HG03558 (cell line): ENCODE measurements around the gene ECHS1.
"Not testable (repeated sequence)": the region's sequence is repeated elsewhere in the genome, so short reads cannot be mapped to it uniquely, and the experiment has no call there.

Experiments
- ATAC-seq: cut with Tn5 transposase; IDR thresholded peaks from one replicate; pipeline ENCODE4 v1.9.1; 2021; ENCODE audit warnings: moderate number of reproducible peaks; ENCODE audit not compliant: unreplicated experiment; ENCODE audit errors: extremely low read depth

ECHS1 gene

GRCh38 chr10:133373174-133374090 lies at the start of gene ECHS1:
ECHS1 (minus strand) TSS chr10:133373354; CDS start chr10:133373333, 21 bp downstream.
- peak; percentile 86 for ATAC-seq

DNA sequence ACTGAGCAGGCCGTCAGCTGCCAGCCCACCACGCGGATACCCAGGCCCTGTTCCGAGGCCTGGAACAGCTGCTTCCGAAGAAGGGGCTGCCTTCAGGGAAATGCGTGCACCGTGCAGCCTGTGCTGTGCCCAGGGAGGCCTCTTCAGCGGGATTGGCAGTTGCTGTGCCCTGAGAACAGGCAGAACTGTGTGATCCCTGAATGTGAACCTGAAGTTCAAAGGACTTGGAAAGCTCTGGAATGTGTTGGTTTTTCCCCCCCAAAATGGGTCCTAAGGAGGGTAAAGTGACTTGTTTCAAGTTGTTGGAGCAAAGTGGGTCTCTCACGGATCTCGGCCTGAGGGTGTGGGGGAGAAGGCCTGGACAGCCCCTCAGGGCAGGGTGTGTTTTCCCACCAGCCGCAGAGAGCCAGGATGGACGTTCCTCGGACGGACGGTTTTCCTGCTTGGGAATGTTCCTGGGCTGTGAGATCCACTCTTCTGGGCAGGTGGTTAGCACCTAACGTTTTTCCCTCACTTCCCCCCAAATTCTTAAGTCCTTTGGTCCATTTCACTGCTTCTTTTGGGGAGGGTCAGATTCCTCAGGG lies 49.2 kb upstream of the ECHS1 start:
- no peak for ATAC-seq

GRCh38 chr10:133421336-133422222 lies 48.4 kb upstream of the ECHS1 start:
- ATAC-seq, result no peak

- no peak for ATAC-seq
These were observed 47.4 kb upstream of the ECHS1 start for GRCh38 chr10:133420579-133420978.

DNA sequence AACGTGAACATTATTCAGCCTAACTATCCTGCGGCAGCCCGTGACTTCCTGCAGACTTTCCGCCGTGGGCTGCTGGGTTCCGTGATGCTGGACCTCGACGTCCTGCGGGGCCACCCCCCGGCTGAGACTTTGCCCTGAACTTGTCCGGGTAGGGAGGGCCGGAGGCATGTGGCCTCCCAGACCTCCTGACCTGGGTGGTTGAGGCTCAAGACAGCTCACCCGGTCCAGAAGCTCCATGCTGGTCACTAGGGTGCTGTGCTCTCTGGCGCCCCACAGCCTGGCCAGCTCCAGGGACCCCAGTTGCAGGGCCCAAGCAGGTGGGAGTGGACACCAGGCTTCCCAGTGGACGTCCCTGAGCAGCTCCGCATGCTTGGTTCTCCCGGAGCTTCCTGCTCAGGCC lies 46.9 kb upstream of the ECHS1 start:
- ATAC-seq, result no peak

DNA sequence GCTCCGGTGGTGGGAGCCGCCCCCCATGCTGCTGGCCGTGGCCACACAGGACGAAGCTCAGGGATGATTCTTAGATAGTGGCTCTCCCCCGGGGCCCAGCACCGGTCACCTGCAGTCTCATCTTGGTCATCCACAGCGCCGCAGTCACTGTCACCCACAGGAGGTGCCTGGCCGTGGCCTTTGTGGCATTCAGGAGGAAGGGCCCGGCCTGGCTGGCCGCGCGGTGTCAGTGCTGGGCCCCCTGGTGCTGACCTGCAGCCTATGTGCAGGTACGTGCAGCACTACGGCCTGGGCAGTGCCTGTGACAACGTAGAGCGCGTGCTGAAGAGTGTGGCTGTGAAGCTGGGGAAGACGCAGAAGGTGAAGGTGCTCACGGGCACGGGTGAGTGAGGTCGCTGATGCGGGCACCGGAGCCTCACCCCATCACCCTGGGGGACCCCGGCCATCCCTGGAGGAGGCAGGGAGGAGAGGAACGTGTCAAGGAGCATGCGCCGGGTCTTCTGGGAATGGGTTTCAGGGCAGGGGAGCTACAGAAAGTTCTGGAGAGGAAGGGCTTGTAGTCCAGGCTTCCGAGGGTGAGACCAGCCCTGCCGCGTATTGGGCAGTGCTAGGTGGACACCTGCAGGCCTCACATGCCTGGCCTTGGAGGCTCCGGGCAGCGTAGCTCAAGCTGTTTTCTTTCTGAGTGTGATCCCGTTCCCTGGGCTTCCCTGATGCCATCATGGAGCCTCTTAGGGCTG lies 46.2 kb upstream of the ECHS1 start:
- no peak for ATAC-seq

- ATAC-seq, result no peak
These were observed 45.3 kb upstream of the ECHS1 start for GRCh38 chr10:133418289-133418993.

DNA sequence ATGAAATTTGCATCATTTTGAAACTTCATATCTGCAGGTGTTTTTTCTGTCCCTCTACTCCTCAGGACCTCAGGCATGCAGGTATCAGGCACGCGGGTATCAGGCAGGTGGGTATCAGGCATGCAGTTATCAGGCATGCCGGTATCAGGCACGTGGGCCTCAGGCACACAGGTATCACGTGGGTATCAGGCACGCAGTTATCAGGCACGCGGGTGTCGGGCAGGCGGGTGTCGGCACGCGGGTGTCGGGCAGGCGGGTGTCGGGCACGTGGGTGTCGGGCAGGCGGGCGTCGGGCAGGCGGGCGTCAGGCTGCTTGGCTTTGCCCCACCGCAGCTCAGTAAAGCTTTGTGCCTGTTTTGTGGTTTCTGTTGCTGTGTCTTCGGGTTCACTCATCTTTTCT lies 42.6 kb upstream of the ECHS1 start:
- no peak for ATAC-seq

DNA sequence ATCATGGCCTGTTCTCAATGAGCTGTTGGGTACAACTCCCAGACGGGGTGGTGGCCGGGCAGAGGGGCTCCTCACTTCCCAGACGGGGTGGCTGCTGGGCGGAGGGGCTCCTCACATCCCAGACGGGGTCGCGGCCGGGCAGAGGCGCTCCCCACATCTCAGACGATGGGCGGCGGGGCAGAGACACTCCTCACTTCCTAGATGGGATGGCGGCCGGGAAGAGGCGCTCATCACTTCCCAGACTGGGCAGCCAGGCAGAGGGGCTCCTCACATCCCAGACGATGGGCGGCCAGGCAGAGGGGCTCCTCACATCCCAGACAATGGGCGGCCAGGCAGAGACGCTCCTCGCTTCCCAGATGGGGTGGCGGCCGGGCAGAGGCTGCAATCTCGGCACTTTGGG lies 41.2 kb upstream of the ECHS1 start:
- not testable (repeated sequence) for ATAC-seq

- ATAC-seq, result no peak
These were observed 39.2 kb upstream of the ECHS1 start for GRCh38 chr10:133412381-133412711.

GRCh38 chr10:133411523-133412380 lies 38.6 kb upstream of the ECHS1 start:
- ATAC-seq, result no peak

DNA sequence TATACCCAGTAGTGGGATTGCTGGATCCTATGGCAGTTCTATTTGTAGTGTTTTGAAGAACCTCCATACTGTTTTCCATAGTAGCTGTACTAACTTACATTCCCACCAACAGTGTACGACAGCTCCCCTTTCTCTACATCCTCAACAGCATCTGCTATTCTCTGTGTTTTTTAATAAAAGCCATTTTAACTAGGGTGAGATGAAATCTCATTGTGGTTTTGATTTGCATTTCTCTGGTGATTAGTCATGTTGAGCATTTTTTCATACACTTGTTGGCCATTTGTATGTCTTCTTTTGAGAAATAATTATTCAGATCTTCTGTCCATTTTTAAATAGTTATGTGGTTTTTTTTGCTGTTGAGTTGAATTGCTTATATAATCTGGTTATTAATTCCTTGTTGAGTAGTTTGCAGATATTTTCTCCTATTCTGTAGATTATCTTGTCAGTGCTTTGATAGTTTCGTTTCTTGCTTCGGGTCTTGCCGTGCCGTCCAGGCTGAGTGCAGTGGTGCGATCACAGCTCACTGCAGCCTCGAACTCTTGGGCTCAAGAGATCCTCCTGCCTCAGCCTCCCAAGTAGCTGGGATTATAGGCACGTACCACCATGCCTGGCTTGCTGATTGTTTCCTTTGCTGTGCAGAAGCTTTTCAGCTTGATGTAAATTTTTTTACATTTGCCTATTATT lies 32.8 kb upstream of the ECHS1 start:
- no peak for ATAC-seq

DNA sequence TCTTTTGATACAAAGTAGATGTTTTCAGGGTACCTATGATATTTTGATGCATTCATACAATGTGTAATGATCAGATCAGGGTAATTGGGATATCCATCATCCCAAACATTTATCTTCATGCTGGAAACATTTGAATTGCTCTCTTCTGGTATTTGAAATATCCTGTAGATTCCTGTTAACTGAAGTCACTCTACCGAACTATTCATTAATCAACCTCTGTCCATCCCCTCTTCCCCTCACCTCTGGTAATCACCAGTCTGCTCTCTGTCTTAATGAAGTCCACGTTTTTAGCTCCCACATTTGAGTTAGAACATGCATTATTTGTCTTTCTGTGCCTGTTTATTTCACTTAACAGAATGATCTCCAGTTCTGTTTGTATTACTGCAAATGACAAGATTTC lies 32.1 kb upstream of the ECHS1 start:
- no peak for ATAC-seq

- ATAC-seq, result no peak
These were observed 30.6 kb upstream of the ECHS1 start for GRCh38 chr10:133403784-133404183.

GRCh38 chr10:133403359-133403758 lies 30.2 kb upstream of the ECHS1 start:
- ATAC-seq, result no peak

- no peak for ATAC-seq
These were observed 29.0 kb upstream of the ECHS1 start for GRCh38 chr10:133401981-133402725.

DNA sequence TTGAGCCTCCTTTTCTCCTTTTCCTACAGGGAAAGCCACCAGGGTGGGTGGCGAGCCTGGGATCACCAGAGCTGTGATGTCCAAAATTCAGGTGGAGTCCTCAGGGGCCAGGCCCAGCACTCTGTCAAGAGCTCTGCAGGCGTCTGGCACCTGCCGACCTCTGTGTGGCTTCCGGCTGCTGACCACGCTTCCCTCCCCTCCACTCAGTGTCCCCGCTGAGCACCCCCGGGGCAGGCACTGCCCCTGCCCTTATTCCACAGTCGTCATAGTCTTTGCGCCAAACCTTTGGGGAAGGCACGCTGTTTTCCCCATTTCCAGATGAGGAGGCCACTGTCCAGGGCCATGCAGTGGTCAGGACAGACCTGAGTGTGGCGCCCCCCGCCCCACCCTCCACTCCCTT lies 28.3 kb upstream of the ECHS1 start:
- ATAC-seq, result no peak
